DND-41 (cell line): ENCODE results near the gene CES3.
"Not testable (repeated sequence)": the region's sequence is repeated elsewhere in the genome, so short reads cannot be mapped to it uniquely, and the experiment has no call there.

Source experiments
- CTCF ChIP-seq: IDR thresholded peaks from 2 replicates; pipeline ENCODE4 v1.5.1; 2012; ENCODE audit warnings: borderline replicate concordance, low read length, moderate library complexity, mild to moderate bottlenecking; ENCODE audit not compliant: poor library complexity, severe bottlenecking; ENCODE audit errors: extremely low read depth
- EZH2 ChIP-seq: IDR thresholded peaks from 3 replicates; pipeline ENCODE4 v1.6.1; 2012; ENCODE audit warnings: borderline replicate concordance, low read depth, mild to moderate bottlenecking, moderate library complexity, low read length, inconsistent platforms; ENCODE audit not compliant: severe bottlenecking

GRCh38 chr16:66944971-66945370 is 16.1 kb upstream of the CES3 start:
- TF ChIP-seq CTCF, EZH2: not testable (repeated sequence)
